Measurements from ENCODE around the gene RGS16.
"Not testable (repeated sequence)": the region's sequence is repeated elsewhere in the genome, so short reads cannot be mapped to it uniquely, and the experiment has no call there.

RGS16 gene

DNA sequence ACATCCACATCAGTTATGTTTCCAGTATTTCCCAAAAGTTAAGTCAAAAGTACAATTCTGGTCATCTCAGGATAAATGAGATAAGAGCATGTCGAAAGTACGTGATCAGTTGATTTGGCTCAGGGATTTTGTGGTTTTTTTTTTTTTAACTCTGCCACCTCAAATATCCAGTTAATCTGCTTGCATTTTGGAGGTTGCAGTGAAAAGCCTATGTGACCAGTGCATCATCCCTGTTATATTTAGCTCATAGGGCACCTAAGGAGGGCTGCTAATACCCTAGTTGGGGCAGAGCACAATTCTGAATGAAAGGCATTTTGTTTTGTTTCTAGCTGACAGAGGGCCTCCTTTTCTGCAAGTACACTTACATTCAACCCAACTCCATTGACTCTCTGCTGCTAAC is 31.7 kb upstream of the RGS16 start:
- Histone ChIP-seq H3K36me3 (ENCODE audit: control insufficient read depth in 4 of 4, insufficient read depth in 4 of 4, low read length in 3 of 4) (no peaks in the 10 kb centered on the region), H3K4me1 (ENCODE audit: control extremely low read depth in 1 of 4, control insufficient read depth in 4 of 4, insufficient read depth in 4 of 4, low read length in 3 of 4) (peaks cover 0 to 2% (median 0%) of the 10 kb centered on the region in 4 experiments), H3K27me3 (replicated peaks in 2 of 5; ENCODE audit: control insufficient read depth in 4 of 5, insufficient read depth in 5 of 5, low read length in 4 of 5) (peaks cover 0 to 2% (median 0%) of the 10 kb centered on the region in 5 experiments), H3K9me3 (ENCODE audit: control extremely low read depth in 1 of 5, control insufficient read depth in 4 of 5, insufficient read depth in 2 of 5, low read depth in 1 of 5, low read length in 4 of 5) (no peaks in the 10 kb centered on the region), H3K27ac (ENCODE audit: insufficient read depth in 1 of 2, low read depth in 1 of 2, low read length in 2 of 2, poor library complexity in 1 of 2, severe bottlenecking in 2 of 2) (no peak overlapping the region), H3K4me3 (ENCODE audit: control insufficient read depth in 1 of 7, extremely low read depth in 1 of 7, insufficient read depth in 4 of 7, low read depth in 2 of 7, low read length in 6 of 7) (no peak overlapping the region)
- no peak for DNase-seq
- ChIA-PET POLR2A (no interaction called here), CTCF (interaction anchor here (2.0 kb wide), 1 partner anchor 41 kb away, joined by 7 read pairs; no protein-coding TSS in a partner anchor)
- no CpG with 5 or more reads among the region's 2 CpGs for WGBS (ENCODE audit: insufficient coverage)

DNA sequence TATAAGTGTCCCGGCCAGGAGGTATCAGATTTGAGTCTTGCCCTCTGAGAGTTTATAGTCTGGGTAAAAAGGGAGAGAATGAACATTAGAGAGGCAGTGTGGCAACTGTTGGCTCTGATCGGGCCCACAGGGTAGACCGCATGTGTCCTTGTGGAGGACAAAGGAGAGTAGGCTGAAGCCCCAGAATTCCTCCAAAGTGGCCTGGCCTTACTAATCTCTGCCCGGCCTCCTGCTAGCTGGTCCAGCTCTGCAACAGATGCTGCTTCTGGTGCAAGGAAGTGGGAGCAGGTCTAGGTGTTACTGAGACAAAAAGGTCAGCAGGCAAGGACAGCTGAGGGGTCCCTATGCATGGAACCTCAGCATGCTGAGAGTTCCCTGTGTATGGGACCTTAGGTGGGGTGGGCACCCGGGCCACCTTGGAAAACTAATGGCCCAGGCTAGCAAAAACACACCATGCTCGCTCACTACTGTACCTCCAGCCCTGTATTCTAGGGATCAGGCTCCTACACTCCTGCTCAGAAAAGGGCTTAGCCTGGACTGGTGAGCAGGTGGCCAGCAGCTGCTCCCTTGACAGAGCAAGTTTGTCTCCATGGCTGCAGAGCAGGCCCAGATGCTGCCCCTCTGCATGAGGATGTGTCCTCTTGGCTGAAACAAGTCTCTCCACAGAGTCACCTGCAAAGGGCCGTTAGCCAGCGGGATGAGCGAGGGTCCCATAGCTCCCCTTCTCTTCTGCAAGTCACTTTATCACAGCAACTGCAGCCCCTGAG is 30.3 kb upstream of the RGS16 start:
- no peak for DNase-seq
- Histone ChIP-seq H3K9me3 (ENCODE audit: control extremely low read depth in 1 of 5, control insufficient read depth in 4 of 5, insufficient read depth in 2 of 5, low read depth in 1 of 5, low read length in 4 of 5) (no peaks in the 10 kb centered on the region), H3K27ac (ENCODE audit: insufficient read depth in 1 of 2, low read depth in 1 of 2, low read length in 2 of 2, poor library complexity in 1 of 2, severe bottlenecking in 2 of 2) (no peak overlapping the region), H3K4me1 (ENCODE audit: control extremely low read depth in 1 of 4, control insufficient read depth in 4 of 4, insufficient read depth in 4 of 4, low read length in 3 of 4) (peaks cover 0 to 13% (median 7%) of the 10 kb centered on the region in 4 experiments), H3K27me3 (replicated peaks in 2 of 5; ENCODE audit: control insufficient read depth in 4 of 5, insufficient read depth in 5 of 5, low read length in 4 of 5) (no peaks in the 10 kb centered on the region), H3K4me3 (ENCODE audit: control insufficient read depth in 1 of 7, extremely low read depth in 1 of 7, insufficient read depth in 4 of 7, low read depth in 2 of 7, low read length in 6 of 7) (no peak overlapping the region), H3K36me3 (ENCODE audit: control insufficient read depth in 4 of 4, insufficient read depth in 4 of 4, low read length in 3 of 4) (no peaks in the 10 kb centered on the region)
- ChIA-PET POLR2A (interaction anchor here (0.6 kb wide), 1 partner anchor 13 kb away, joined by 3 read pairs; no protein-coding TSS in a partner anchor), CTCF (interaction anchor here (1.2 to 2.0 kb wide), 2 partner anchors 33 to 39 kb away, joined by 3 to 7 read pairs; no protein-coding TSS in a partner anchor)
- 94% methylated on average over 7 of the region's 9 CpGs for WGBS (ENCODE audit: insufficient coverage)

- Histone ChIP-seq H3K27me3 (replicated peaks in 2 of 5; ENCODE audit: control insufficient read depth in 4 of 5, insufficient read depth in 5 of 5, low read length in 4 of 5) (no peaks in the 10 kb centered on the region), H3K36me3 (ENCODE audit: control insufficient read depth in 4 of 4, insufficient read depth in 4 of 4, low read length in 3 of 4) (no peaks in the 10 kb centered on the region), H3K4me1 (ENCODE audit: control extremely low read depth in 1 of 4, control insufficient read depth in 4 of 4, insufficient read depth in 4 of 4, low read length in 3 of 4) (peaks cover 0 to 18% (median 9%) of the 10 kb centered on the region in 4 experiments), H3K9me3 (ENCODE audit: control extremely low read depth in 1 of 5, control insufficient read depth in 4 of 5, insufficient read depth in 2 of 5, low read depth in 1 of 5, low read length in 4 of 5) (no peaks in the 10 kb centered on the region), H3K27ac (ENCODE audit: insufficient read depth in 1 of 2, low read depth in 1 of 2, low read length in 2 of 2, poor library complexity in 1 of 2, severe bottlenecking in 2 of 2) (no peak overlapping the region), H3K4me3 (ENCODE audit: control insufficient read depth in 1 of 7, extremely low read depth in 1 of 7, insufficient read depth in 4 of 7, low read depth in 2 of 7, low read length in 6 of 7) (no peak overlapping the region)
- ChIA-PET CTCF (interaction anchor here (1.2 kb wide), 1 partner anchor 33 kb away, joined by 3 read pairs; no protein-coding TSS in a partner anchor), POLR2A (interaction anchor here (0.6 kb wide), 1 partner anchor 14 kb away, joined by 3 read pairs; no protein-coding TSS in a partner anchor)
- DNase-seq = no peak
- WGBS (ENCODE audit: insufficient coverage) = 85% methylated on average over 11 of the region's 11 CpGs
Observed at GRCh38 chr1:182633657-182634281, 29.6 kb upstream of the RGS16 start.

DNA sequence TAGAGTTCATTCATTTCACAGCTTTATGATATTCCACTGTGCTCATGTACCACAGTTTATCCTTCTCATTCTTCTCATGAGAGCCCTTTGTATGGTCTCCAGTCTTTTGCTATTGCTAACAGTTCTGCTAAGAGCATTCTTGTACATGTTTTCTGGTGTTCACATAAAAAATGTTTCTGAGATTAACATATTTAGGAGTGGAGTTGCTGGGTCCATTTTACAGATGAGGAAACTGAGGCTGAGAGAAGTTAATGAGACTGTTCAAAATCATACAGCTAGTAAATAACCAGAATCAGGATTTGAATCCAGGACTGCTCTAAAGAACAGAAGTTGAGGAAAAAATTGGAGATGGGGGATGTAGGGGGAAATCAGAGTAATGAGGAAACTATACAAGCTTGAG is 28.8 kb upstream of the RGS16 start:
- H3K4me3 ChIP-seq (ENCODE audit: control insufficient read depth in 1 of 7, extremely low read depth in 1 of 7, insufficient read depth in 4 of 7, low read depth in 2 of 7, low read length in 6 of 7) = no peak overlapping the region
- ChIA-PET POLR2A (no interaction called here), CTCF (no interaction called here)
- DNase-seq = no peak
- H3K27ac ChIP-seq (ENCODE audit: insufficient read depth in 1 of 2, low read depth in 1 of 2, low read length in 2 of 2, poor library complexity in 1 of 2, severe bottlenecking in 2 of 2) = no peak overlapping the region
- H3K36me3 ChIP-seq (ENCODE audit: control insufficient read depth in 4 of 4, insufficient read depth in 4 of 4, low read length in 3 of 4) = no peaks in the 10 kb centered on the region
- no peaks in the 10 kb centered on the region for H3K9me3 ChIP-seq (ENCODE audit: control extremely low read depth in 1 of 5, control insufficient read depth in 4 of 5, insufficient read depth in 2 of 5, low read depth in 1 of 5, low read length in 4 of 5)
- H3K27me3 ChIP-seq (replicated peaks in 2 of 5; ENCODE audit: control insufficient read depth in 4 of 5, insufficient read depth in 5 of 5, low read length in 4 of 5) = no peaks in the 10 kb centered on the region
- peaks cover 0 to 18% (median 9%) of the 10 kb centered on the region in 4 experiments for H3K4me1 ChIP-seq (ENCODE audit: control extremely low read depth in 1 of 4, control insufficient read depth in 4 of 4, insufficient read depth in 4 of 4, low read length in 3 of 4)

DNA sequence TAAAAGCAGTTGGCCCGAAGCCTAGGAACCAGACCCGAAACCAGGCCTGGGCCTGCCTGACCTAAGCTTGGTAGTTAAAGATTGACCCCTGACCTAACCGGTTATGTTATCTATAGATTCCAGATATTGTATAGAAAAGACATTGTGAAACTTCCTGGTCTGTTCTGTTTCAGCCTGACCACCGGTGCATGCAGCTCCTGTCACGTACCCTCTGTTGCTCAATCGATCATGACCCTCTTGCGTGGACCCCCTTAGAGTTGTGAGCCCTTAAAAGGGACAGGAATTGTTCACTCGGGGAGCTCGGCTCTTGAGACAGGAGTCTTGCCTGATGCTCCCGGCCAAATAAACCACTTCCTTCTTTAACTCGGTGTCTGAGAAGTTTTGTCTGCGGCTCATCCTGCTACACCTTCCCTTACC is 28.3 kb upstream of the RGS16 start:
- peak in 1 of 3 donors; percentile 20 for DNase-seq
- H3K36me3 ChIP-seq (ENCODE audit: control insufficient read depth in 4 of 4, insufficient read depth in 4 of 4, low read length in 3 of 4); H3K4me3 ChIP-seq (ENCODE audit: control insufficient read depth in 1 of 7, extremely low read depth in 1 of 7, insufficient read depth in 4 of 7, low read depth in 2 of 7, low read length in 6 of 7); CTCF ChIA-PET; H3K9me3 ChIP-seq (ENCODE audit: control extremely low read depth in 1 of 5, control insufficient read depth in 4 of 5, insufficient read depth in 2 of 5, low read depth in 1 of 5, low read length in 4 of 5); H3K27ac ChIP-seq (ENCODE audit: insufficient read depth in 1 of 2, low read depth in 1 of 2, low read length in 2 of 2, poor library complexity in 1 of 2, severe bottlenecking in 2 of 2); POLR2A ChIA-PET; H3K27me3 ChIP-seq (replicated peaks in 2 of 5; ENCODE audit: control insufficient read depth in 4 of 5, insufficient read depth in 5 of 5, low read length in 4 of 5): not testable (repeated sequence)
- 41% methylated on average over 8 of the region's 12 CpGs for WGBS (ENCODE audit: insufficient coverage)
- peaks cover 0 to 18% (median 9%) of the 10 kb centered on the region in 4 experiments for H3K4me1 ChIP-seq (ENCODE audit: control extremely low read depth in 1 of 4, control insufficient read depth in 4 of 4, insufficient read depth in 4 of 4, low read length in 3 of 4)

- CTCF ChIA-PET = no interaction called here
Observed at GRCh38 chr1:182631954-182632353, 27.8 kb upstream of the RGS16 start.

GRCh38 chr1:182631053-182631677 is 27.0 kb upstream of the RGS16 start:
- ChIA-PET CTCF (interaction anchor here (0.6 to 1.2 kb wide), 2 partner anchors 47 to 165 kb away, joined by 3 read pairs; no protein-coding TSS in a partner anchor), POLR2A (no interaction called here)
- no peaks in the 10 kb centered on the region for H3K27me3 ChIP-seq (replicated peaks in 2 of 5; ENCODE audit: control insufficient read depth in 4 of 5, insufficient read depth in 5 of 5, low read length in 4 of 5)
- H3K4me3 ChIP-seq (ENCODE audit: control insufficient read depth in 1 of 7, extremely low read depth in 1 of 7, insufficient read depth in 4 of 7, low read depth in 2 of 7, low read length in 6 of 7) = no peak overlapping the region
- H3K27ac ChIP-seq (ENCODE audit: insufficient read depth in 1 of 2, low read depth in 1 of 2, low read length in 2 of 2, poor library complexity in 1 of 2, severe bottlenecking in 2 of 2) = no peak overlapping the region
- no peak for DNase-seq
- no peaks in the 10 kb centered on the region for H3K36me3 ChIP-seq (ENCODE audit: control insufficient read depth in 4 of 4, insufficient read depth in 4 of 4, low read length in 3 of 4)
- no peaks in the 10 kb centered on the region for H3K9me3 ChIP-seq (ENCODE audit: control extremely low read depth in 1 of 5, control insufficient read depth in 4 of 5, insufficient read depth in 2 of 5, low read depth in 1 of 5, low read length in 4 of 5)
- peaks cover 0 to 18% (median 9%) of the 10 kb centered on the region in 4 experiments for H3K4me1 ChIP-seq (ENCODE audit: control extremely low read depth in 1 of 4, control insufficient read depth in 4 of 4, insufficient read depth in 4 of 4, low read length in 3 of 4)

More at GRCh38 chr1:182631954-182632353, 27.8 kb upstream of the RGS16 start:
- DNase-seq = no peak
- Histone ChIP-seq H3K4me3 (ENCODE audit: control insufficient read depth in 1 of 7, extremely low read depth in 1 of 7, insufficient read depth in 4 of 7, low read depth in 2 of 7, low read length in 6 of 7) (no peak overlapping the region), H3K27ac (ENCODE audit: insufficient read depth in 1 of 2, low read depth in 1 of 2, low read length in 2 of 2, poor library complexity in 1 of 2, severe bottlenecking in 2 of 2) (no peak overlapping the region), H3K4me1 (ENCODE audit: control extremely low read depth in 1 of 4, control insufficient read depth in 4 of 4, insufficient read depth in 4 of 4, low read length in 3 of 4) (peaks cover 0 to 18% (median 9%) of the 10 kb centered on the region in 4 experiments), H3K36me3 (ENCODE audit: control insufficient read depth in 4 of 4, insufficient read depth in 4 of 4, low read length in 3 of 4) (no peaks in the 10 kb centered on the region), H3K9me3 (ENCODE audit: control extremely low read depth in 1 of 5, control insufficient read depth in 4 of 5, insufficient read depth in 2 of 5, low read depth in 1 of 5, low read length in 4 of 5) (no peaks in the 10 kb centered on the region), H3K27me3 (replicated peaks in 2 of 5; ENCODE audit: control insufficient read depth in 4 of 5, insufficient read depth in 5 of 5, low read length in 4 of 5) (no peaks in the 10 kb centered on the region)
- no CpG with 5 or more reads among the region's 1 CpG for WGBS (ENCODE audit: insufficient coverage)
- POLR2A ChIA-PET = no interaction called here

Data from common myeloid progenitor, CD34-positive (primary cell).